DND-41 (cell line): ENCODE results near the gene ARHGAP15.

ENCODE experiments used
- EZH2 ChIP-seq: IDR thresholded peaks from 3 replicates; pipeline ENCODE4 v1.6.1; 2012; ENCODE audit warnings: borderline replicate concordance, low read depth, mild to moderate bottlenecking, moderate library complexity, low read length, inconsistent platforms; ENCODE audit not compliant: severe bottlenecking
- TF ChIP-seq, protein P1 (sequence below): IDR thresholded peaks from 2 replicates; pipeline ENCODE4 v1.5.1; 2012; ENCODE audit warnings: borderline replicate concordance, low read length, moderate library complexity, mild to moderate bottlenecking; ENCODE audit not compliant: poor library complexity, severe bottlenecking; ENCODE audit errors: extremely low read depth

GRCh38 chr2:143726151-143726845 is 597.1 kb downstream of the ARHGAP15 start:
- TF ChIP-seq, protein P1, sequence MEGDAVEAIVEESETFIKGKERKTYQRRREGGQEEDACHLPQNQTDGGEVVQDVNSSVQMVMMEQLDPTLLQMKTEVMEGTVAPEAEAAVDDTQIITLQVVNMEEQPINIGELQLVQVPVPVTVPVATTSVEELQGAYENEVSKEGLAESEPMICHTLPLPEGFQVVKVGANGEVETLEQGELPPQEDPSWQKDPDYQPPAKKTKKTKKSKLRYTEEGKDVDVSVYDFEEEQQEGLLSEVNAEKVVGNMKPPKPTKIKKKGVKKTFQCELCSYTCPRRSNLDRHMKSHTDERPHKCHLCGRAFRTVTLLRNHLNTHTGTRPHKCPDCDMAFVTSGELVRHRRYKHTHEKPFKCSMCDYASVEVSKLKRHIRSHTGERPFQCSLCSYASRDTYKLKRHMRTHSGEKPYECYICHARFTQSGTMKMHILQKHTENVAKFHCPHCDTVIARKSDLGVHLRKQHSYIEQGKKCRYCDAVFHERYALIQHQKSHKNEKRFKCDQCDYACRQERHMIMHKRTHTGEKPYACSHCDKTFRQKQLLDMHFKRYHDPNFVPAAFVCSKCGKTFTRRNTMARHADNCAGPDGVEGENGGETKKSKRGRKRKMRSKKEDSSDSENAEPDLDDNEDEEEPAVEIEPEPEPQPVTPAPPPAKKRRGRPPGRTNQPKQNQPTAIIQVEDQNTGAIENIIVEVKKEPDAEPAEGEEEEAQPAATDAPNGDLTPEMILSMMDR: no peak
- no peak for TF ChIP-seq EZH2
